K562 (cell line): ENCODE data around the gene GTPBP2. TPM values are rescaled to one million over a fixed set of nuclear protein-coding genes. Genes with fewer than 3 reads are reported as not detected.
A peak's percentile ranks its signal among the peaks of the same experiment; 100 is the strongest.

ENCODE experiments used
- ATAC-seq: fragments of 200-7000 bp; cut with Tn5 transposase; 3 replicates; pipeline ENCODE4 v1.9.1; 2020; ENCODE audit warnings: moderate library complexity
- BruUV-seq: library from RNA; stranded (reverse); fragments of 400-500 nt; replicated peaks from 2 replicates; lab custom pipeline; 2021; lab: Mats Ljungman, UMichigan
- CTCF ChIA-PET: fragments of 300-600 bp; formaldehyde crosslinking; extraction: SDS; loops from one replicate; lab custom pipeline; 2021; ENCODE audit warnings: low intra/inter-chr PET ratio; lab: Yijun Ruan, JAX
- POLR2A ChIA-PET: fragments of 300-600, 350-650 bp; sonication (Branson Sonifier 250); formaldehyde crosslinking; extraction: SDS; loops from one replicate; lab custom pipeline; 2021; ENCODE audit warnings: antibody characterized with exemption, inconsistent platforms; lab: Yijun Ruan, JAX
- DNase-seq, 4 experiments: peaks; one replicate each; pipeline versions ENCODE4 v3.0.0 to v3.0.0-alpha.2; 2011 to 2018; ENCODE audit warnings: low spot score in 3 of 4, mixed read lengths in 3 of 4; ENCODE audit errors: extremely low read depth in 1 of 4
- FAIRE-seq: peaks from 2 replicates; lab custom pipeline; 2011; peaks lifted over from hg19 to GRCh38; lab: Jason Lieb, UNC
- H2AFZ ChIP-seq: 2 replicates; pipeline ENCODE4 v1.6.0; 2011; ENCODE audit warnings: low read depth, low read length, control low read depth, inconsistent platforms
- H3K27ac ChIP-seq: fragments of 200-600 bp; 3 replicates; pipeline ENCODE4 v1.8.0; 2011; ENCODE audit warnings: low read depth, mild to moderate bottlenecking, control low read depth, inconsistent platforms, low read length, moderate library complexity, mixed read lengths; ENCODE audit errors: extremely low read depth
- H3K27me3 ChIP-seq, 2 experiments: fragments of 300-600 bp in 1 of 2; 2 replicates in 1 of 2; 3 replicates in 1 of 2; pipeline versions ENCODE4 v1.6.0 to v1.8.0; 2011; ENCODE audit warnings: inconsistent platforms in 2 of 2, low read length in 2 of 2, mild to moderate bottlenecking in 1 of 2, mixed read lengths in 1 of 2, moderate library complexity in 1 of 2; ENCODE audit not compliant: control insufficient read depth in 2 of 2, insufficient read depth in 2 of 2
- H3K36me3 ChIP-seq: fragments of 300-600 bp; 3 replicates; pipeline ENCODE4 v1.8.0; 2011; ENCODE audit warnings: mild to moderate bottlenecking, low read length, inconsistent platforms; ENCODE audit not compliant: control insufficient read depth, insufficient read depth
- H3K4me1 ChIP-seq, 2 experiments: fragments of 200-600 bp in 1 of 2; replicated peaks in 1 of 2; 2 replicates in 1 of 2; 3 replicates in 1 of 2; pipeline versions ENCODE4 v1.5.1 to v1.8.0; 2011; ENCODE audit warnings: inconsistent platforms in 2 of 2, low read length in 2 of 2, mild to moderate bottlenecking in 1 of 2, mixed read lengths in 1 of 2, moderate library complexity in 1 of 2; ENCODE audit not compliant: control insufficient read depth in 2 of 2, insufficient read depth in 2 of 2
- H3K4me2 ChIP-seq: 2 replicates; pipeline ENCODE4 v1.6.1; 2011; ENCODE audit warnings: low read length, control low read depth, inconsistent platforms, mixed read lengths; ENCODE audit not compliant: insufficient read depth
- H3K4me3 ChIP-seq: fragments of 200-600 bp; sonication (generic), shearing (Covaris generic); 2 replicates; pipeline ENCODE4 v1.5.1; 2016; ENCODE audit warnings: control low read depth, inconsistent platforms
- H3K79me2 ChIP-seq: fragments of 200-600 bp; 3 replicates; pipeline ENCODE4 v1.8.0; 2011; ENCODE audit warnings: low read length, inconsistent platforms; ENCODE audit not compliant: control insufficient read depth, insufficient read depth
- H3K9ac ChIP-seq, 2 experiments: 2 replicates each; pipeline versions ENCODE4 v1.6.0 to v1.6.1; 2011; ENCODE audit warnings: low read depth in 2 of 2, low read length in 2 of 2, control low read depth in 1 of 2, inconsistent platforms in 1 of 2, mild to moderate bottlenecking in 1 of 2, mixed read lengths in 1 of 2; ENCODE audit not compliant: insufficient read depth in 1 of 2
- H3K9me1 ChIP-seq: one replicate; pipeline ENCODE4 v1.6.0; 2011; ENCODE audit warnings: inconsistent platforms, mild to moderate bottlenecking, low read length, moderate library complexity; ENCODE audit not compliant: control insufficient read depth, insufficient read depth
- H3K9me3 ChIP-seq: replicated peaks from 2 replicates; pipeline ENCODE4 v1.5.1; 2011; ENCODE audit warnings: low read depth, low read length, inconsistent platforms; ENCODE audit not compliant: control insufficient read depth, insufficient read depth
- H4K20me1 ChIP-seq: replicated peaks from 2 replicates; pipeline ENCODE4 v1.6.1; 2011; ENCODE audit warnings: low read length, inconsistent platforms, mixed read lengths; ENCODE audit not compliant: control insufficient read depth, insufficient read depth
- E2F8 ChIP-seq: fragments of 450-650 bp; IDR thresholded peaks from 2 replicates; pipeline ENCODE4 v1.7.1; 2018; ENCODE audit warnings: mild to moderate bottlenecking, low read depth; ENCODE audit not compliant: partially characterized antibody
- ETV5 ChIP-seq: sonication (generic); formaldehyde crosslinking; IDR thresholded peaks from 2 replicates; pipeline ENCODE4 v1.4.0; 2020; ENCODE audit warnings: low read depth, mild to moderate bottlenecking, missing genetic modification reagents
- GTF3C2 ChIP-seq: IDR thresholded peaks from 3 replicates; pipeline ENCODE4 v1.6.1; 2011; ENCODE audit warnings: borderline replicate concordance, mild to moderate bottlenecking, moderate library complexity; ENCODE audit not compliant: insufficient read length; ENCODE audit errors: extremely low read depth
- HMG20B ChIP-seq: fragments of 250-450 bp; sonication (Bioruptor Pico); IDR thresholded peaks from 2 replicates; pipeline ENCODE4 v1.5.0; 2021; ENCODE audit warnings: mild to moderate bottlenecking
- SAP30 ChIP-seq: fragments of 200-600 bp; sonication (generic); IDR thresholded peaks from 2 replicates; pipeline ENCODE4 v1.6.1; 2012; ENCODE audit warnings: borderline replicate concordance, low read depth, mild to moderate bottlenecking, moderate library complexity, low read length, control low read depth, inconsistent platforms; ENCODE audit not compliant: insufficient read depth, poor library complexity, severe bottlenecking
- SREBF2 ChIP-seq: sonication (generic); formaldehyde crosslinking; IDR thresholded peaks from 2 replicates; pipeline ENCODE4 v1.4.0; 2020; ENCODE audit warnings: mild to moderate bottlenecking, missing genetic modification reagents
- SRSF9 ChIP-seq: fragments of 200-400 bp; formaldehyde crosslinking; IDR thresholded peaks from 2 replicates; pipeline ENCODE4 v1.6.1; 2017; ENCODE audit warnings: low read depth, low read length, borderline replicate concordance
- SUPT5H ChIP-seq: fragments of 450-650 bp; IDR thresholded peaks from 2 replicates; pipeline ENCODE4 v1.6.1; 2016
- VEZF1 ChIP-seq: fragments of 200-800 bp; sonication (Bioruptor generic); IDR thresholded peaks from 2 replicates; pipeline ENCODE4 v1.6.1; 2017; ENCODE audit warnings: missing genetic modification characterization, missing compliant biosample characterization
- XRCC5 ChIP-seq: fragments of 200-400 bp; formaldehyde crosslinking; IDR thresholded peaks from 2 replicates; pipeline ENCODE4 v1.6.1; 2017; ENCODE audit warnings: low read depth, mild to moderate bottlenecking, low read length
- WGBS: fragments of 100-300 bp; shearing (Covaris generic); methylation state at CpG from one replicate; pipeline ENCODE4 v1.1.6; 2016; ENCODE audit warnings: low coverage, mixed read lengths; ENCODE audit not compliant: insufficient coverage; ENCODE audit errors: missing lambda C conversion rate; 5-methylcytosine and 5-hydroxymethylcytosine counted together
- in situ Hi-C: fragments of 300-500 bp; cut with MboI; formaldehyde crosslinking; loops from 4 replicates; pipeline ENCODE4 v1.15.0; 2018; ENCODE audit warnings: inconsistent platforms, mixed read lengths
- intact Hi-C: fragments of 100-400 bp; cut with micrococcal nuclease; formaldehyde crosslinking; loops from 2 replicates; pipeline ENCODE4 v1.14.2; 2022
- polyA plus RNA-seq, 8 experiments: library from polyadenylated mRNA; depleted of rRNA in 4 of 8; stranded (reverse) in 5 of 8; unstranded in 3 of 8; fragments of >200 nt; fragmentation: Nextera tagmentation in 2 of 8; fragmentation: Illumina TruSeq in 1 of 8; extraction: Ambion mirVana in 2 of 8; extraction: Trizol in 1 of 8; gene quantifications; 2 replicates each; pipeline versions ENCODE4 v1.2.1 to v1.2.3, GENCODE V29; 2011 to 2014; ENCODE audit warnings: inconsistent platforms in 1 of 8, missing spikeins in 1 of 8
- total RNA-seq, 7 experiments: library from RNA; depleted of rRNA in 6 of 7; stranded (reverse); fragments of >200 nt in 6 of 7; fragmentation: Illumina TruSeq in 2 of 7; extraction: Trizol in 2 of 7; gene quantifications; 2 replicates each; pipeline versions ENCODE4 v1.2.1 to v1.2.3, GENCODE V29; 2011 to 2021; ENCODE audit warnings: low replicate concordance in 1 of 7
- TF ChIP-seq, protein P1 (sequence below): sonication (generic); formaldehyde crosslinking; IDR thresholded peaks from 2 replicates; pipeline ENCODE4 v1.8.0; 2023; ENCODE audit warnings: mild to moderate bottlenecking, missing genetic modification reagents
- TF ChIP-seq, protein P2 (sequence below): fragments of 250-450 bp; sonication (Bioruptor Pico); IDR thresholded peaks from 2 replicates; pipeline ENCODE4 v1.9.0; 2021; ENCODE audit warnings: mild to moderate bottlenecking

The GTPBP2 gene
- total and polyA plus RNA-seq, 9 of the 15 experiments (the other 6 are each of a cell fraction or from before 2014, with no cell fraction given) = 48.4 to 196 (median 111) TPM

DNA sequence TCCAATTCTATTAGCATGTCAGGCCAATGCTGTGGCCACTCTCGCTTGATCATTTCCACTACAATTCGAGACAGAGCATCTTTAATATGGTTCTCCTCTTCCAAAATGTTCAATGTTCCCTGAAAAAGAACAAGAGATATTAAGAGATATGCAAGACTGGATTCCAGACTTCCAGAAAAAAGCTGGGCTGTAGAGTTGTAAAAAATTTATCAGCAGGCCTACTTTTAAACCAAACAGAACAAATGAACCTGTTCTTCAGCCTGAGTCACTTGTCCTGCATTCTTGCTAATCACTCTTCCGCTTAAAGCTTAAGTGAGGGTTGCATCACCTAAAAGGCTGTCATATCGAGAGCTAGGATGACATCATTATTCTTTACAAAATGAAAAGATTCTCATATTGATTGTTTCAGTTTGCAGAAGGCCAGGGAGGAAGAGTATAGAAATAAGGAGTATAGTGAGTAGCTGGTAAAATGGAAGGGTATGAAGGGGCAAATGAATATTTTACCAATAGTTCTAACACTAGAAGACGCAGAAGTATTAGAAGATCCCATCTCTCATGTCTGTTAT is 58.1 kb downstream of the GTPBP2 start:
- DNase-seq = peak in 1 of 4 experiments; percentile 48
- Histone ChIP-seq H3K36me3 (peaks cover 70% of the 10 kb centered on the region), H4K20me1 (no peaks in the 10 kb centered on the region), H3K27ac (peak overlapping the region; percentile 63; the same call in 2 of the 3 replicates), H3K9ac (peak overlapping the region in 1 of 2 experiments; percentile 13; a peak in 1 of 4 replicates), H3K79me2 (peaks cover 43% of the 10 kb centered on the region), H3K4me3 (no peak overlapping the region), H2AFZ (no peak overlapping the region), H3K4me2 (no peak overlapping the region), H3K9me3 (no peaks in the 10 kb centered on the region), H3K9me1 (no peaks in the 10 kb centered on the region), H3K4me1 (peaks cover 5 to 6% of the 10 kb centered on the region in 2 experiments; a peak in 3 of 5 replicates), H3K27me3 (no peaks in the 10 kb centered on the region)
- ChIA-PET POLR2A (interaction anchor here (0.5 to 1.7 kb wide), 10 partner anchors 8 to 383 kb away, joined by 3 to 7 read pairs (median 3); partner anchors contain the start of genes GTPBP2, POLR1C and YIPF3), CTCF (no interaction called here)
- no TSS peak for BruUV-seq
- peak; percentile 43 for ATAC-seq
- 54% methylated on average over 5 of the region's 5 CpGs for WGBS
- in situ Hi-C loops (no loop called here), intact Hi-C loops (no loop called here)
- FAIRE-seq = no peak
- no peak for TF ChIP-seq E2F8
- no peak for TF ChIP-seq GTF3C2
- TF ChIP-seq HMG20B (CRISPR knock-in tag) = 0 out of 2 replicates have a peak, but pooled peaks have one; percentile 43
- TF ChIP-seq, protein P1, sequence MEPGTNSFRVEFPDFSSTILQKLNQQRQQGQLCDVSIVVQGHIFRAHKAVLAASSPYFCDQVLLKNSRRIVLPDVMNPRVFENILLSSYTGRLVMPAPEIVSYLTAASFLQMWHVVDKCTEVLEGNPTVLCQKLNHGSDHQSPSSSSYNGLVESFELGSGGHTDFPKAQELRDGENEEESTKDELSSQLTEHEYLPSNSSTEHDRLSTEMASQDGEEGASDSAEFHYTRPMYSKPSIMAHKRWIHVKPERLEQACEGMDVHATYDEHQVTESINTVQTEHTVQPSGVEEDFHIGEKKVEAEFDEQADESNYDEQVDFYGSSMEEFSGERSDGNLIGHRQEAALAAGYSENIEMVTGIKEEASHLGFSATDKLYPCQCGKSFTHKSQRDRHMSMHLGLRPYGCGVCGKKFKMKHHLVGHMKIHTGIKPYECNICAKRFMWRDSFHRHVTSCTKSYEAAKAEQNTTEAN (CRISPR knock-in tag) = no peak
- TF ChIP-seq SREBF2 (CRISPR knock-in tag) = no peak
- no peak for TF ChIP-seq SRSF9
- TF ChIP-seq SAP30 = no peak
- TF ChIP-seq ETV5 (CRISPR knock-in tag) = no peak
- no peak for TF ChIP-seq VEZF1 (CRISPR knock-in tag)
- TF ChIP-seq, protein P2, sequence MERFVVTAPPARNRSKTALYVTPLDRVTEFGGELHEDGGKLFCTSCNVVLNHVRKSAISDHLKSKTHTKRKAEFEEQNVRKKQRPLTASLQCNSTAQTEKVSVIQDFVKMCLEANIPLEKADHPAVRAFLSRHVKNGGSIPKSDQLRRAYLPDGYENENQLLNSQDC (CRISPR knock-in tag) = no peak
- TF ChIP-seq SUPT5H = no peak
- no peak for TF ChIP-seq XRCC5
